CD14-positive monocyte (primary cell): ENCODE measurements around the gene ZFYVE1. TPM values are rescaled to one million over a fixed set of nuclear protein-coding genes. Genes with fewer than 3 reads are reported as not detected.

ENCODE experiments used
- DNase-seq, 3 donors: peaks; one replicate each; pipeline ENCODE4 v3.0.0-alpha.2; 2011 to 2022
- H2AFZ ChIP-seq: 2 replicates; pipeline ENCODE4 v1.6.0; 2012; ENCODE audit warnings: mild to moderate bottlenecking, low read depth, low read length, inconsistent platforms; ENCODE audit not compliant: insufficient read depth, poor library complexity, severe bottlenecking
- H3K27ac ChIP-seq, 2 donors: 1 replicate in 1 of 2; 2 replicates in 1 of 2; pipeline ENCODE4 v1.5.1; 2012 to 2013; ENCODE audit warnings: low read length in 2 of 2, control low read depth in 1 of 2, inconsistent platforms in 1 of 2, low read depth in 1 of 2, mild to moderate bottlenecking in 1 of 2
- H3K27me3 ChIP-seq, 2 donors: one replicate each; pipeline versions ENCODE4 v1.6.0 to v1.6.1; 2011 to 2013; ENCODE audit warnings: low read length in 2 of 2; ENCODE audit not compliant: control insufficient read depth in 2 of 2, insufficient read depth in 2 of 2
- H3K36me3 ChIP-seq, 2 donors: replicated peaks in 1 of 2; 1 replicate in 1 of 2; 2 replicates in 1 of 2; pipeline versions ENCODE4 v1.5.1 to v1.6.1; 2012 to 2013; ENCODE audit warnings: low read length in 2 of 2, control low read depth in 1 of 2, inconsistent platforms in 1 of 2, mild to moderate bottlenecking in 1 of 2; ENCODE audit not compliant: insufficient read depth in 2 of 2, control insufficient read depth in 1 of 2
- H3K4me1 ChIP-seq, 2 donors: 1 replicate in 1 of 2; 2 replicates in 1 of 2; pipeline versions ENCODE4 v1.5.1 to v1.6.1; 2012 to 2013; ENCODE audit warnings: low read length in 2 of 2, control low read depth in 1 of 2, inconsistent platforms in 1 of 2, mild to moderate bottlenecking in 1 of 2, moderate library complexity in 1 of 2; ENCODE audit not compliant: insufficient read depth in 2 of 2, control insufficient read depth in 1 of 2
- H3K4me2 ChIP-seq: replicated peaks from 2 replicates; pipeline ENCODE3; 2012; ENCODE audit warnings: low read length, moderate library complexity, mild to moderate bottlenecking; ENCODE audit not compliant: poor library complexity, severe bottlenecking; ENCODE audit errors: extremely low read depth
- H3K4me3 ChIP-seq, 3 experiments: fragments of 200-600 bp in 1 of 3; sonication (generic) in 1 of 3; replicated peaks in 1 of 3; 1 replicate in 2 of 3; 2 replicates in 1 of 3; pipeline ENCODE4 v1.5.1; 2011 to 2013; ENCODE audit warnings: low read length in 3 of 3, mild to moderate bottlenecking in 3 of 3, control low read depth in 2 of 3, low read depth in 2 of 3, inconsistent platforms in 1 of 3, moderate library complexity in 1 of 3
- H3K79me2 ChIP-seq: 2 replicates; pipeline ENCODE4 v1.6.0; 2012; ENCODE audit warnings: mild to moderate bottlenecking, control low read depth, inconsistent platforms, low read length, moderate library complexity; ENCODE audit not compliant: insufficient read depth
- H3K9ac ChIP-seq: 2 replicates; pipeline ENCODE4 v1.6.0; 2017; ENCODE audit warnings: low read length, mild to moderate bottlenecking; ENCODE audit not compliant: insufficient read depth, poor library complexity, severe bottlenecking
- H3K9me3 ChIP-seq, 2 donors: replicated peaks in 1 of 2; 1 replicate in 1 of 2; 2 replicates in 1 of 2; pipeline versions ENCODE4 v1.5.1 to v1.6.1; 2012 to 2013; ENCODE audit warnings: low read length in 2 of 2, control low read depth in 1 of 2; ENCODE audit not compliant: control insufficient read depth in 1 of 2, insufficient read depth in 1 of 2
- H4K20me1 ChIP-seq: 2 replicates; pipeline ENCODE4 v1.6.0; 2012; ENCODE audit warnings: mild to moderate bottlenecking, low read length, control low read depth, moderate library complexity; ENCODE audit not compliant: insufficient read depth
- H3K27ac Mint-ChIP-seq, 7 donors: one replicate each; pipeline ENCODE4 v1.8.0; 2020; ENCODE audit warnings: mild to moderate bottlenecking in 7 of 7, mixed read lengths in 7 of 7, moderate library complexity in 6 of 7, inconsistent platforms in 2 of 7
- H3K27me3 Mint-ChIP-seq, 3 donors: one replicate each; pipeline ENCODE4 v1.8.0; 2021 to 2022; ENCODE audit warnings: low read depth in 3 of 3, mild to moderate bottlenecking in 3 of 3, mixed read lengths in 3 of 3, moderate library complexity in 3 of 3, inconsistent platforms in 1 of 3
- H3K36me3 Mint-ChIP-seq, 2 donors: one replicate each; pipeline ENCODE4 v1.8.0; 2020; ENCODE audit warnings: mixed read lengths in 2 of 2, inconsistent platforms in 1 of 2, mild to moderate bottlenecking in 1 of 2
- H3K4me1 Mint-ChIP-seq: one replicate; pipeline ENCODE4 v1.8.0; 2020; ENCODE audit warnings: mild to moderate bottlenecking, mixed read lengths
- H3K4me3 Mint-ChIP-seq, 2 donors: one replicate each; pipeline ENCODE4 v1.8.0; 2020; ENCODE audit warnings: mild to moderate bottlenecking in 2 of 2, mixed read lengths in 2 of 2, moderate library complexity in 1 of 2
- H3K9me3 Mint-ChIP-seq, 7 donors: one replicate each; pipeline ENCODE4 v1.8.0; 2020 to 2022; ENCODE audit warnings: mixed read lengths in 7 of 7, mild to moderate bottlenecking in 6 of 7, moderate library complexity in 6 of 7, inconsistent platforms in 2 of 7
- CTCF ChIP-seq: fragments of 200-600 bp; IDR thresholded peaks from one replicate; pipeline ENCODE4 v1.8.0; 2022; ENCODE audit warnings: antibody characterized with exemption, mild to moderate bottlenecking
- WGBS: methylation state at CpG from one replicate; pipeline ENCODE4 v1.1.5; 2013; ENCODE audit warnings: missing lambda C conversion rate; ENCODE audit not compliant: insufficient coverage; 5-methylcytosine and 5-hydroxymethylcytosine counted together
- intact Hi-C, 2 donors: fragments of 100-400 bp; cut with micrococcal nuclease; formaldehyde crosslinking; loops; one replicate each; pipeline versions ENCODE4 v1.15.0 to v1.15.1; 2023
- polyA plus RNA-seq, 3 donors: library from polyadenylated mRNA; depleted of rRNA in 1 of 3; unstranded in 2 of 3; stranded (reverse) in 1 of 3; fragments of 300-500 nt in 2 of 3; fragments of >200 nt in 1 of 3; fragmentation: Illumina TruSeq in 2 of 3; gene quantifications; 1 replicate in 2 of 3; 2 replicates in 1 of 3; pipeline ENCODE4 v1.2.3, GENCODE V29; 2012 to 2021

ZFYVE1 gene
- polyA plus RNA-seq, 3 donors, result 4.9 to 18.6 (median 5.3) TPM

- peaks cover 20 to 24% of the 10 kb centered on the region in 2 donors for H3K36me3 Mint-ChIP-seq
- Histone ChIP-seq H3K27me3 (no peaks in the 10 kb centered on the region), H3K4me3 (no peak overlapping the region), H3K79me2 (no peaks in the 10 kb centered on the region), H3K4me1 (peaks cover 6 to 8% of the 10 kb centered on the region in 2 donors), H3K9me3 (no peaks in the 10 kb centered on the region), H3K36me3 (peaks cover 22 to 24% of the 10 kb centered on the region in 2 donors), H3K9ac (no peak overlapping the region), H4K20me1 (no peaks in the 10 kb centered on the region), H3K27ac (no peak overlapping the region), H3K4me2 (no peak overlapping the region), H2AFZ (no peak overlapping the region)
- peaks cover 0 to 2% (median 0%) of the 10 kb centered on the region in 7 donors for H3K9me3 Mint-ChIP-seq
- H3K27ac Mint-ChIP-seq, result no peak overlapping the region
- no peak overlapping the region for H3K4me3 Mint-ChIP-seq
- H3K27me3 Mint-ChIP-seq, result peaks cover 0 to 5% (median 0%) of the 10 kb centered on the region in 3 donors
- intact Hi-C loops, result no loop called here
- WGBS, result 84% methylated on average over 9 of the region's 13 CpGs
- peak; percentile 16 to 55 (median 18) for DNase-seq
- peaks cover 7% of the 10 kb centered on the region for H3K4me1 Mint-ChIP-seq
- no peak for TF ChIP-seq CTCF
Measured at GRCh38 chr14:72945356-72946027, 81.4 kb downstream of the ZFYVE1 start.

GRCh38 chr14:72943876-72944430 is 83.0 kb downstream of the ZFYVE1 start:
- H3K4me3 ChIP-seq, result no peak overlapping the region
- no peak overlapping the region for H2AFZ ChIP-seq
- no peak overlapping the region for H3K27ac ChIP-seq
- no peaks in the 10 kb centered on the region for H4K20me1 ChIP-seq
- Mint-ChIP-seq H3K36me3 (peaks cover 33 to 38% of the 10 kb centered on the region in 2 donors), H3K27me3 (no peaks in the 10 kb centered on the region), H3K9me3 (peaks cover 0 to 2% (median 0%) of the 10 kb centered on the region in 7 donors), H3K4me3 (no peak overlapping the region), H3K27ac (no peak overlapping the region), H3K4me1 (peaks cover 7% of the 10 kb centered on the region)
- WGBS, result 93% methylated on average over 8 of the region's 13 CpGs
- H3K36me3 ChIP-seq, result peaks cover 24 to 26% of the 10 kb centered on the region in 2 donors
- no peak for DNase-seq
- intact Hi-C loops, result no loop called here
- no peak overlapping the region for H3K4me2 ChIP-seq
- no peak overlapping the region for H3K9ac ChIP-seq
- no peak for TF ChIP-seq CTCF
- H3K9me3 ChIP-seq, result no peaks in the 10 kb centered on the region
- peaks cover 6 to 8% of the 10 kb centered on the region in 2 donors for H3K4me1 ChIP-seq
- H3K79me2 ChIP-seq, result no peaks in the 10 kb centered on the region
- no peaks in the 10 kb centered on the region for H3K27me3 ChIP-seq
